Stimulated activated CD8-positive, alpha-beta memory T cell treated with anti-CD3 and anti-CD28 coated beads, Interleukin-15, amount 100 ng/mL, for 4 hours (primary cell): ENCODE results near the gene TARBP2.

ENCODE experiments used
- DNase-seq, 2 donors: peaks; one replicate each; pipeline ENCODE4 v3.0.0-alpha.2; 2020; ENCODE audit warnings: low read depth in 2 of 2

TARBP2 gene

GRCh38 chr12:53500776-53501614, at the start of gene TARBP2:
TSS of gene TARBP2 (plus strand) at chr12:53501283. CDS start at chr12:53501409, 126 bp downstream.
- DNase-seq: peak; percentile 94 to 96

- DNase-seq: peak; percentile 94 to 97
Observed at GRCh38 chr12:53451661-53452158, 49.4 kb upstream of the TARBP2 start, which contains the start of gene PCBP2. TSS of gene PCBP2 (plus strand) at chr12:53452102. CDS start at chr12:53454801, 2,699 bp downstream.

GRCh38 chr12:53452159-53453077, 48.7 kb upstream of the TARBP2 start:
- peak; percentile 62 to 63 for DNase-seq

GRCh38 chr12:53453953-53454640, 47.0 kb upstream of the TARBP2 start:
- no peak for DNase-seq

GRCh38 chr12:53454707-53455106, 46.4 kb upstream of the TARBP2 start:
- no peak for DNase-seq

- DNase-seq: no peak
Observed at GRCh38 chr12:53456654-53457366, 44.3 kb upstream of the TARBP2 start.

GRCh38 chr12:53459097-53459496, 42.0 kb upstream of the TARBP2 start:
- DNase-seq: no peak

- DNase-seq: no peak
Observed at GRCh38 chr12:53461059-53461458, 40.0 kb upstream of the TARBP2 start.

- no peak for DNase-seq
Observed at GRCh38 chr12:53461591-53461990, 39.5 kb upstream of the TARBP2 start.

- DNase-seq: no peak
Observed at GRCh38 chr12:53462935-53463334, 38.1 kb upstream of the TARBP2 start.

- no peak for DNase-seq
Observed at GRCh38 chr12:53463802-53464560, 37.1 kb upstream of the TARBP2 start.

GRCh38 chr12:53464685-53465418, 36.2 kb upstream of the TARBP2 start:
- no peak for DNase-seq

- DNase-seq: no peak
Observed at GRCh38 chr12:53465679-53466078, 35.4 kb upstream of the TARBP2 start.

- DNase-seq: no peak
Observed at GRCh38 chr12:53466640-53467039, 34.4 kb upstream of the TARBP2 start.

GRCh38 chr12:53467082-53467481, 34.0 kb upstream of the TARBP2 start:
- DNase-seq: no peak

GRCh38 chr12:53467880-53468279, 33.2 kb upstream of the TARBP2 start:
- DNase-seq: no peak

- no peak for DNase-seq
Observed at GRCh38 chr12:53468282-53468681, 32.8 kb upstream of the TARBP2 start.

- DNase-seq: no peak
Observed at GRCh38 chr12:53472056-53472582, 29.0 kb upstream of the TARBP2 start.

GRCh38 chr12:53474077-53474476, 27.0 kb upstream of the TARBP2 start:
- no peak for DNase-seq
